ENCODE measurements around the gene CLDN11.

The CLDN11 gene

GRCh38 chr3:170441412-170441811, 22.7 kb downstream of the CLDN11 start:
- in situ Hi-C loops (cut with MboI; ENCODE audit: low sequenced_read_pairs, unreplicated experiment), result no loop called here
- TF ChIP-seq, protein P1, sequence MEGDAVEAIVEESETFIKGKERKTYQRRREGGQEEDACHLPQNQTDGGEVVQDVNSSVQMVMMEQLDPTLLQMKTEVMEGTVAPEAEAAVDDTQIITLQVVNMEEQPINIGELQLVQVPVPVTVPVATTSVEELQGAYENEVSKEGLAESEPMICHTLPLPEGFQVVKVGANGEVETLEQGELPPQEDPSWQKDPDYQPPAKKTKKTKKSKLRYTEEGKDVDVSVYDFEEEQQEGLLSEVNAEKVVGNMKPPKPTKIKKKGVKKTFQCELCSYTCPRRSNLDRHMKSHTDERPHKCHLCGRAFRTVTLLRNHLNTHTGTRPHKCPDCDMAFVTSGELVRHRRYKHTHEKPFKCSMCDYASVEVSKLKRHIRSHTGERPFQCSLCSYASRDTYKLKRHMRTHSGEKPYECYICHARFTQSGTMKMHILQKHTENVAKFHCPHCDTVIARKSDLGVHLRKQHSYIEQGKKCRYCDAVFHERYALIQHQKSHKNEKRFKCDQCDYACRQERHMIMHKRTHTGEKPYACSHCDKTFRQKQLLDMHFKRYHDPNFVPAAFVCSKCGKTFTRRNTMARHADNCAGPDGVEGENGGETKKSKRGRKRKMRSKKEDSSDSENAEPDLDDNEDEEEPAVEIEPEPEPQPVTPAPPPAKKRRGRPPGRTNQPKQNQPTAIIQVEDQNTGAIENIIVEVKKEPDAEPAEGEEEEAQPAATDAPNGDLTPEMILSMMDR (IDR thresholded peaks at IDR 0.05; ENCODE audit: borderline replicate concordance, control extremely low read depth, extremely low read depth, insufficient read depth, missing control alignments), result no peak
- DNase-seq (ENCODE audit: low spot score), result no peak

- in situ Hi-C loops (cut with MboI; ENCODE audit: low sequenced_read_pairs, unreplicated experiment), result no loop called here
- no peak for DNase-seq (ENCODE audit: low spot score)
- TF ChIP-seq, protein P1 (IDR thresholded peaks at IDR 0.05; ENCODE audit: borderline replicate concordance, control extremely low read depth, extremely low read depth, insufficient read depth, missing control alignments), result no peak
Measured at GRCh38 chr3:170442947-170443346, 24.3 kb downstream of the CLDN11 start.

GRCh38 chr3:170443457-170443856, 24.8 kb downstream of the CLDN11 start:
- TF ChIP-seq, protein P1 (IDR thresholded peaks at IDR 0.05; ENCODE audit: borderline replicate concordance, control extremely low read depth, extremely low read depth, insufficient read depth, missing control alignments), result no peak
- in situ Hi-C loops (cut with MboI; ENCODE audit: low sequenced_read_pairs, unreplicated experiment), result no loop called here
- DNase-seq (ENCODE audit: low spot score), result no peak

GRCh38 chr3:170448584-170448983, 29.9 kb downstream of the CLDN11 start:
- in situ Hi-C loops (cut with MboI; ENCODE audit: low sequenced_read_pairs, unreplicated experiment), result no loop called here
- no peak for DNase-seq (ENCODE audit: low spot score)
- TF ChIP-seq, protein P1 (IDR thresholded peaks at IDR 0.05; ENCODE audit: borderline replicate concordance, control extremely low read depth, extremely low read depth, insufficient read depth, missing control alignments), result no peak

DNA sequence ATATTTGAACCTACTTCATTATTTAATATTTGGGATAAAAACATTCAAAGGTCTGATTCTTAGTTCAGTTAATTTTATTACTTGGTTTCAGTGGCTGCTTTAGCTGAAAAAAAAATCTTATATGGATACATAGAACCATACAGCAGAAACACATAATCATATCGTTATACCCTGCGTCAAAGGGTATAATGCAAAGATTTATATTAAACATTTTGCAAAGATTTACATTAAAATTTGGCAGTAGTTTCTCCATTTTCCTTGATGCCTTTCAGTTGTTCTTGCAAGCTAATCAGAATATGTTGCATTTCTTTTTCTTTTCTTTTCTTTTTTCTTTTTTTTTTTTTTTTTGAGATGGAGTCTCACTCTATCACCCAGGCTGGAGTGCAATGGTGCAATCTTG, 31.4 kb downstream of the CLDN11 start:
- no peak for DNase-seq (ENCODE audit: low spot score)
- in situ Hi-C loops (cut with MboI; ENCODE audit: low sequenced_read_pairs, unreplicated experiment), result no loop called here

DNA sequence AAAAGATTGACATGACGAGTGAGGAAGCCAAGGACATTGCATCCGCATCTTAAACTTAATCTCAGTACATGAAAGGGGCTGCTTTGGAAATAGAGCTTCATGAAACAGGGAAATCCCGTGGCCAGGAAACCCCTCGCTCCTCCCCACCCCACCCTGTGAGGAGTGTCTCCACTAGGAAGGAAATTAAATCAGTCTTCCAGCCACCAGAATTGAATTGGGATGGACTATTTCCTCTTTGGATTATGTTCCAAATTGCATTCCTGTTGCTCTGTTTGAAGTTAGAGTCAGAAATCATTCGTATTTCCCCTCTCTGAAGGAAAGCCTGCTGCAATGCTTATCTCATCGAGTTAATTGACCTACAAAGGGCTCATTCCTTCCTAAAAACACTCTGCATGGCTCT, 35.8 kb downstream of the CLDN11 start:
- DNase-seq (ENCODE audit: low spot score), result no peak
- TF ChIP-seq, protein P1 (IDR thresholded peaks at IDR 0.05; ENCODE audit: borderline replicate concordance, control extremely low read depth, extremely low read depth, insufficient read depth, missing control alignments), result no peak
- in situ Hi-C loops (cut with MboI; ENCODE audit: low sequenced_read_pairs, unreplicated experiment), result no loop called here

More for the DNA sequence above, 31.4 kb downstream of the CLDN11 start:
- TF ChIP-seq, protein P1 (IDR thresholded peaks at IDR 0.05; ENCODE audit: borderline replicate concordance, control extremely low read depth, extremely low read depth, insufficient read depth, missing control alignments), result no peak

GRCh38 chr3:170458285-170458684, 39.6 kb downstream of the CLDN11 start:
- in situ Hi-C loops (cut with MboI; ENCODE audit: low sequenced_read_pairs, unreplicated experiment), result no loop called here
- DNase-seq (ENCODE audit: low spot score), result no peak
- TF ChIP-seq, protein P1 (IDR thresholded peaks at IDR 0.05; ENCODE audit: borderline replicate concordance, control extremely low read depth, extremely low read depth, insufficient read depth, missing control alignments), result no peak

All from GM13976 (cell line).